Endothelial cell of umbilical vein (primary cell): Measurements from ENCODE around the gene RXFP4. TPM values are rescaled to one million over a fixed set of nuclear protein-coding genes. Genes with fewer than 3 reads are reported as not detected.

Source experiments
- BruUV-seq: library from RNA; stranded (reverse); fragments of 400-500 nt; replicated peaks from 2 replicates; lab custom pipeline; 2021; lab: Mats Ljungman, UMichigan
- CTCF ChIA-PET: fragments of 300-600, 350-600 bp; sonication (Branson Sonifier 250); formaldehyde crosslinking; loops from one replicate; lab custom pipeline; 2021; ENCODE audit warnings: antibody characterized with exemption, inconsistent platforms; lab: Charles Lee
- POLR2A ChIA-PET: fragments of 300-600, 350-600 bp; sonication (Branson Sonifier 250); formaldehyde crosslinking; loops from one replicate; lab custom pipeline; 2021; ENCODE audit warnings: antibody characterized with exemption, inconsistent platforms; lab: Charles Lee
- DNase-seq: peaks from one replicate; pipeline ENCODE4 v3.0.0-alpha.2; 2011; ENCODE audit warnings: low read depth, low spot score
- FAIRE-seq: peaks from 2 replicates; lab custom pipeline; 2011; peaks lifted over from hg19 to GRCh38; lab: Jason Lieb, UNC
- H2AFZ ChIP-seq: 2 replicates; pipeline ENCODE4 v1.6.0; 2012; ENCODE audit warnings: low read depth, low read length, control low read depth, inconsistent platforms
- H3K27ac ChIP-seq: 2 replicates; pipeline ENCODE4 v1.5.1; 2011; ENCODE audit warnings: low read depth, mild to moderate bottlenecking, control low read depth, low read length, moderate library complexity; ENCODE audit not compliant: insufficient read depth
- H3K27me3 ChIP-seq, 2 experiments: 2 replicates each; pipeline versions ENCODE4 v1.6.0 to v1.6.1; 2011; ENCODE audit warnings: low read length in 2 of 2, mixed read lengths in 1 of 2; ENCODE audit not compliant: control insufficient read depth in 2 of 2, insufficient read depth in 2 of 2
- H3K36me3 ChIP-seq, 2 experiments: 2 replicates in 1 of 2; 3 replicates in 1 of 2; pipeline ENCODE4 v1.5.1; 2011; ENCODE audit warnings: low read length in 2 of 2, mild to moderate bottlenecking in 1 of 2, moderate library complexity in 1 of 2; ENCODE audit not compliant: control insufficient read depth in 2 of 2, insufficient read depth in 2 of 2; ENCODE audit errors: extremely low read depth in 1 of 2
- H3K4me1 ChIP-seq: 3 replicates; pipeline ENCODE4 v1.5.1; 2011; ENCODE audit warnings: mild to moderate bottlenecking, low read length; ENCODE audit not compliant: control insufficient read depth, insufficient read depth; ENCODE audit errors: extremely low read depth
- H3K4me2 ChIP-seq: 2 replicates; pipeline ENCODE4 v1.6.1; 2011; ENCODE audit warnings: low read length, control low read depth, mixed read lengths; ENCODE audit not compliant: insufficient read depth
- H3K4me3 ChIP-seq, 3 experiments: fragments of 200-600 bp in 1 of 3; sonication (generic), shearing (Covaris generic) in 1 of 3; replicated peaks in 1 of 3; 2 replicates each; pipeline ENCODE4 v1.5.1; 2011 to 2016; ENCODE audit warnings: control low read depth in 3 of 3, low read length in 3 of 3, mild to moderate bottlenecking in 2 of 3, inconsistent platforms in 1 of 3, low read depth in 1 of 3, moderate library complexity in 1 of 3; ENCODE audit not compliant: insufficient read depth in 1 of 3
- H3K79me2 ChIP-seq: 2 replicates; pipeline ENCODE4 v1.6.0; 2012; ENCODE audit warnings: low read length, inconsistent platforms; ENCODE audit not compliant: control insufficient read depth, insufficient read depth
- H3K9ac ChIP-seq: replicated peaks from 2 replicates; pipeline ENCODE3; 2011; ENCODE audit warnings: low read length, control low read depth; ENCODE audit not compliant: insufficient read depth; ENCODE audit errors: extremely low read depth
- H3K9me1 ChIP-seq: replicated peaks from 3 replicates; pipeline ENCODE4 v1.6.0; 2011; ENCODE audit warnings: mild to moderate bottlenecking, low read length; ENCODE audit not compliant: control insufficient read depth, insufficient read depth; ENCODE audit errors: extremely low read depth
- H3K9me3 ChIP-seq: replicated peaks from 2 replicates; pipeline ENCODE4 v1.5.1; 2012; ENCODE audit warnings: low read length, inconsistent platforms; ENCODE audit not compliant: control insufficient read depth, insufficient read depth
- H4K20me1 ChIP-seq: replicated peaks from 2 replicates; pipeline ENCODE3; 2011; ENCODE audit warnings: mild to moderate bottlenecking, low read length; ENCODE audit not compliant: control insufficient read depth, insufficient read depth; ENCODE audit errors: extremely low read depth
- EZH2 ChIP-seq: IDR thresholded peaks from 2 replicates; pipeline ENCODE4 v1.6.1; 2012; ENCODE audit warnings: borderline replicate concordance, low read depth, mild to moderate bottlenecking, moderate library complexity, low read length, inconsistent platforms; ENCODE audit not compliant: severe bottlenecking
- FOS ChIP-seq: IDR thresholded peaks from 2 replicates; pipeline ENCODE4 v1.6.1; 2011; ENCODE audit warnings: mild to moderate bottlenecking, low read length, moderate library complexity, borderline replicate concordance; ENCODE audit not compliant: insufficient read depth
- GATA2 ChIP-seq: IDR thresholded peaks from 2 replicates; pipeline ENCODE4 v1.7.0; 2011; ENCODE audit warnings: low read depth, mild to moderate bottlenecking, moderate library complexity, mixed read lengths, low read length; ENCODE audit not compliant: insufficient read length, insufficient read depth
- JUN ChIP-seq: IDR thresholded peaks from 2 replicates; pipeline ENCODE4 v1.6.1; 2011; ENCODE audit warnings: borderline replicate concordance, low read depth; ENCODE audit not compliant: insufficient read length, insufficient read depth
- MAX ChIP-seq: IDR thresholded peaks from 2 replicates; pipeline ENCODE4 v1.6.1; 2011; ENCODE audit not compliant: insufficient read depth, insufficient read length
- MYC ChIP-seq: IDR thresholded peaks from one replicate; pipeline ENCODE4 v1.6.1; 2011; ENCODE audit warnings: mild to moderate bottlenecking, low read depth, low read length
- POLR2A ChIP-seq: IDR thresholded peaks from 2 replicates; pipeline ENCODE4 v1.6.1; 2012; ENCODE audit warnings: low read depth, mild to moderate bottlenecking, control low read depth, low read length
- POLR2AphosphoS5 ChIP-seq: IDR thresholded peaks from 2 replicates; pipeline ENCODE4 v1.6.1; 2012; ENCODE audit warnings: low read depth, mild to moderate bottlenecking, control low read depth, low read length, moderate library complexity; ENCODE audit not compliant: insufficient read depth
- dilution Hi-C: fragments of 300-500 bp; cut with MboI; formaldehyde crosslinking; loops from one replicate; pipeline ENCODE4 v1.15.0; 2019; ENCODE audit warnings: low sequenced_read_pairs; ENCODE audit not compliant: extremely low pct_ligation_motif_present
- intact Hi-C: fragments of 100-400 bp; cut with micrococcal nuclease; formaldehyde crosslinking; loops from one replicate; pipeline ENCODE4 v1.10.0; 2022
- polyA plus RNA-seq, 4 experiments: library from polyadenylated mRNA; depleted of rRNA in 3 of 4; stranded (reverse) in 3 of 4; unstranded in 1 of 4; fragments of >200 nt; gene quantifications; 2 replicates each; pipeline versions ENCODE4 v1.2.1 to v1.2.3, GENCODE V29; 2011 to 2012; ENCODE audit warnings: missing spikeins in 1 of 4
- total RNA-seq: library from RNA; stranded (reverse); gene quantifications from 2 replicates; pipeline ENCODE4 v1.2.3, GENCODE V29; 2021
- TF ChIP-seq, protein P1 (sequence below), 2 donors: IDR thresholded peaks; 1 replicate in 1 of 2; 2 replicates in 1 of 2; pipeline ENCODE4 v1.5.1; 2011; ENCODE audit warnings: low read length in 2 of 2, mild to moderate bottlenecking in 2 of 2, moderate library complexity in 2 of 2, control low read depth in 1 of 2, inconsistent platforms in 1 of 2, low read depth in 1 of 2; ENCODE audit not compliant: insufficient read depth in 1 of 2; ENCODE audit errors: extremely low read depth in 1 of 2

Gene RXFP4
- total and polyA plus RNA-seq, 2 donors (not counting 3 experiments of a cell fraction or from before 2014, with no cell fraction given): not detected

- Histone ChIP-seq H3K9ac (no peak overlapping the region), H3K9me3 (no peaks in the 10 kb centered on the region), H3K36me3 (peaks cover 34 to 43% of the 10 kb centered on the region in 2 experiments), H3K9me1 (no peaks in the 10 kb centered on the region), H3K4me3 (no peak overlapping the region), H3K4me2 (no peak overlapping the region), H3K27me3 (no peaks in the 10 kb centered on the region), H2AFZ (no peak overlapping the region), H4K20me1 (no peaks in the 10 kb centered on the region), H3K4me1 (no peaks in the 10 kb centered on the region), H3K27ac (no peak overlapping the region), H3K79me2 (no peaks in the 10 kb centered on the region)
- CTCF ChIA-PET: interaction anchor here (1.3 kb wide), 1 partner anchor 42 kb away, joined by 5 read pairs; no protein-coding TSS in a partner anchor
- no TSS peak for BruUV-seq
- FAIRE-seq (no peak), DNase-seq (no peak)
- TF ChIP-seq, protein P1, sequence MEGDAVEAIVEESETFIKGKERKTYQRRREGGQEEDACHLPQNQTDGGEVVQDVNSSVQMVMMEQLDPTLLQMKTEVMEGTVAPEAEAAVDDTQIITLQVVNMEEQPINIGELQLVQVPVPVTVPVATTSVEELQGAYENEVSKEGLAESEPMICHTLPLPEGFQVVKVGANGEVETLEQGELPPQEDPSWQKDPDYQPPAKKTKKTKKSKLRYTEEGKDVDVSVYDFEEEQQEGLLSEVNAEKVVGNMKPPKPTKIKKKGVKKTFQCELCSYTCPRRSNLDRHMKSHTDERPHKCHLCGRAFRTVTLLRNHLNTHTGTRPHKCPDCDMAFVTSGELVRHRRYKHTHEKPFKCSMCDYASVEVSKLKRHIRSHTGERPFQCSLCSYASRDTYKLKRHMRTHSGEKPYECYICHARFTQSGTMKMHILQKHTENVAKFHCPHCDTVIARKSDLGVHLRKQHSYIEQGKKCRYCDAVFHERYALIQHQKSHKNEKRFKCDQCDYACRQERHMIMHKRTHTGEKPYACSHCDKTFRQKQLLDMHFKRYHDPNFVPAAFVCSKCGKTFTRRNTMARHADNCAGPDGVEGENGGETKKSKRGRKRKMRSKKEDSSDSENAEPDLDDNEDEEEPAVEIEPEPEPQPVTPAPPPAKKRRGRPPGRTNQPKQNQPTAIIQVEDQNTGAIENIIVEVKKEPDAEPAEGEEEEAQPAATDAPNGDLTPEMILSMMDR (IDR thresholded peaks at IDR 0.05; ENCODE audit: extremely low read depth in 1 of 2, insufficient read depth in 1 of 2, low read depth in 1 of 2, low read length in 2 of 2): no peak
- POLR2A ChIA-PET: no interaction called here
- dilution Hi-C loops: no loop called here
- intact Hi-C loops: no loop called here
Measured at GRCh38 chr1:155947741-155948140, 6.3 kb downstream of the RXFP4 start.

DNA sequence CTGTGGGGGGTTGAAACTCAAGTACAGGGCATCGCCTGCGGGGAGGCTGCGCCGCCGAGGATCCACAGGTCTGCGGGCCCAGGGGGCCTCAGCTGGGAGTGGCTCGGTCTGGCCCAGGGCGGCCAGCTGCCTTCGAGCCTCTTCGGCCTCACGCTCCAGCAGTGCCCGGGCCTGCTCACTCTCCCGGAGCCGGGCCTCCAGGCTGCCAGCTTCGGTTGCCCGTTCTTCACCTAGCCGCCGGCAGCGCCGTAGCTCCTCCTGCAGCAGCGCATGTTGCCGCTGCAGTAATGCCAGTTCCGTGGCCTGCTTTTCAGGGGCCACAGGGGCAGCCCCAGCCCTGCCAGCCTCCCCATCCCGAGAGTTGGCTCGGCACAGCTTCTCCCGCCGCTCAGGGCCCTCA, 9.4 kb downstream of the RXFP4 start:
- Histone ChIP-seq H3K4me3 (no peak overlapping the region), H3K79me2 (no peaks in the 10 kb centered on the region), H3K36me3 (peaks cover 49 to 57% of the 10 kb centered on the region in 2 experiments), H3K27me3 (no peaks in the 10 kb centered on the region), H3K9ac (no peak overlapping the region), H4K20me1 (no peaks in the 10 kb centered on the region), H3K9me3 (no peaks in the 10 kb centered on the region), H2AFZ (no peak overlapping the region), H3K4me2 (no peak overlapping the region), H3K4me1 (no peaks in the 10 kb centered on the region), H3K27ac (no peak overlapping the region), H3K9me1 (no peaks in the 10 kb centered on the region)
- ChIA-PET CTCF (interaction anchor here (2.0 to 5.8 kb wide), 2 partner anchors 12 to 39 kb away, joined by 6 to 27 read pairs; no protein-coding TSS in a partner anchor), POLR2A (no interaction called here)
- TF ChIP-seq MAX (no peak), JUN (no peak), MYC (no peak), EZH2 (no peak), FOS (no peak), GATA2 (no peak), POLR2AphosphoS5 (no peak), POLR2A (no peak)
- TF ChIP-seq, protein P1 (IDR thresholded peaks at IDR 0.05; ENCODE audit: extremely low read depth in 1 of 2, insufficient read depth in 1 of 2, low read depth in 1 of 2, low read length in 2 of 2): no peak
- dilution Hi-C loops (no loop called here), intact Hi-C loops (no loop called here)
- FAIRE-seq: no peak
- DNase-seq: no peak
- BruUV-seq: no TSS peak
